ENCODE results near the gene PDE4D.

- no peak for TF ChIP-seq EZH2 (IDR thresholded peaks at IDR 0.05; ENCODE audit: insufficient read depth, poor library complexity, severe bottlenecking)
- no peak for TF ChIP-seq EZH2phosphoT487 (IDR thresholded peaks at IDR 0.05; ENCODE audit: insufficient read depth, low read depth)
These were observed 610.8 kb downstream of the PDE4D start for GRCh38 chr5:59282726-59283125.

Measured in GM23248 (cell line).